ENCODE results near the gene MMP20. TPM values are rescaled to one million over a fixed set of nuclear protein-coding genes. Genes with fewer than 3 reads are reported as not detected.
A peak's percentile ranks its signal among the peaks of the same experiment; 100 is the strongest.

MMP20 gene
- total and polyA plus RNA-seq, 2 of the 13 experiments (the other 11 are each of a cell fraction or from before 2014, with no cell fraction given): 0.05 TPM; not detected in 1

DNA sequence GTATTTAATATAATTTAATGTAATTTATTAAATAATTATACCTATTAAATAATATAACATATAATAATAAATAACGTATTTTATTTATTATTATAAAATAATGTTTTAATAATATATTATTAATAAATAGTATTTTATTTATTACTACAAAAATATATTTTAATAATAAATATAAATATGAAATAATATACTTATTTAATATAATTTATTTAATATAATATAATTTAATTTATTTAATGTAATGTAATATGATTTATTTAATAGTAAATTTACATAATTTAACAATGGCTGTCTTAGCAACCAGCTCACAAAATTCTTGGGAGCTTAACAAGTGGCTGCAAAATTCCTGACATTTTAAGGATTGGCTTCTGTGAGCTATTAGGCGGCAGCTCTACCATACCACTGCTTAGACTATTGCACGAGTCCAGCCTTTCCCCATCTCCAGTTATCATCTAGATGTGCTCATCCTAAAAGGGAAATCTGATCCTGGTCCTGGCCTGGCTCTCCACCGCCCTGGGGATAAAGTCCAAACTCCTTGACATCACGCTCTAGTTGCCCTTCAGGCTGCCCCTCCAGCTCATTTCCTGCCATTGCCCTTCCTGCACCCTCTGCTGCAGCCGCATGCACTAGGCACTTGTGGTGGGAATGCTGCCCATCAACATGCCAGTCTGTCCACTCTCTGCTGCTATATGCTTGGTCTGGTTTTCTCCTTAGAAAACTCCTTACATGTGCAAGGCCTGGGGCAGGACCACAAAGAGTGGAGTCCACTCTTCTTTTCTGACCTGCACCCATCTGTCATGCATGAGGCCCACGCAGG lies 9.8 kb downstream of the MMP20 start (continued):
- TF ChIP-seq, protein P1, sequence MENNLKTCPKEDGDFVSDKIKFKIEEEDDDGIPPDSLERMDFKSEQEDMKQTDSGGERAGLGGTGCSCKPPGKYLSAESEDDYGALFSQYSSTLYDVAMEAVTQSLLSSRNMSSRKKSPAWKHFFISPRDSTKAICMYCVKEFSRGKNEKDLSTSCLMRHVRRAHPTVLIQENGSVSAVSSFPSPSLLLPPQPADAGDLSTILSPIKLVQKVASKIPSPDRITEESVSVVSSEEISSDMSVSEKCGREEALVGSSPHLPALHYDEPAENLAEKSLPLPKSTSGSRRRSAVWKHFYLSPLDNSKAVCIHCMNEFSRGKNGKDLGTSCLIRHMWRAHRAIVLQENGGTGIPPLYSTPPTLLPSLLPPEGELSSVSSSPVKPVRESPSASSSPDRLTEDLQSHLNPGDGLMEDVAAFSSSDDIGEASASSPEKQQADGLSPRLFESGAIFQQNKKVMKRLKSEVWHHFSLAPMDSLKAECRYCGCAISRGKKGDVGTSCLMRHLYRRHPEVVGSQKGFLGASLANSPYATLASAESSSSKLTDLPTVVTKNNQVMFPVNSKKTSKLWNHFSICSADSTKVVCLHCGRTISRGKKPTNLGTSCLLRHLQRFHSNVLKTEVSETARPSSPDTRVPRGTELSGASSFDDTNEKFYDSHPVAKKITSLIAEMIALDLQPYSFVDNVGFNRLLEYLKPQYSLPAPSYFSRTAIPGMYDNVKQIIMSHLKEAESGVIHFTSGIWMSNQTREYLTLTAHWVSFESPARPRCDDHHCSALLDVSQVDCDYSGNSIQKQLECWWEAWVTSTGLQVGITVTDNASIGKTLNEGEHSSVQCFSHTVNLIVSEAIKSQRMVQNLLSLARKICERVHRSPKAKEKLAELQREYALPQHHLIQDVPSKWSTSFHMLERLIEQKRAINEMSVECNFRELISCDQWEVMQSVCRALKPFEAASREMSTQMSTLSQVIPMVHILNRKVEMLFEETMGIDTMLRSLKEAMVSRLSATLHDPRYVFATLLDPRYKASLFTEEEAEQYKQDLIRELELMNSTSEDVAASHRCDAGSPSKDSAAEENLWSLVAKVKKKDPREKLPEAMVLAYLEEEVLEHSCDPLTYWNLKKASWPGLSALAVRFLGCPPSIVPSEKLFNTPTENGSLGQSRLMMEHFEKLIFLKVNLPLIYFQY (CRISPR knock-in tag; IDR thresholded peaks at IDR 0.05; ENCODE audit: borderline replicate concordance): no peak
- TF ChIP-seq SMYD3 (CRISPR knock-in tag; IDR thresholded peaks at IDR 0.05) (no peak), KAT7 (CRISPR knock-in tag; IDR thresholded peaks at IDR 0.05; ENCODE audit: borderline replicate concordance) (no peak), KDM4B (CRISPR knock-in tag; IDR thresholded peaks at IDR 0.05) (no peak), SALL2 (CRISPR knock-in tag; IDR thresholded peaks at IDR 0.05) (no peak), IRF2 (CRISPR knock-in tag; IDR thresholded peaks at IDR 0.05) (0 out of 2 replicates have a peak, but pooled peaks have one; percentile 21), ZEB1 (IDR thresholded peaks at IDR 0.05; ENCODE audit: insufficient replicate concordance, low read depth) (no peak)
- TF ChIP-seq, protein P2, sequence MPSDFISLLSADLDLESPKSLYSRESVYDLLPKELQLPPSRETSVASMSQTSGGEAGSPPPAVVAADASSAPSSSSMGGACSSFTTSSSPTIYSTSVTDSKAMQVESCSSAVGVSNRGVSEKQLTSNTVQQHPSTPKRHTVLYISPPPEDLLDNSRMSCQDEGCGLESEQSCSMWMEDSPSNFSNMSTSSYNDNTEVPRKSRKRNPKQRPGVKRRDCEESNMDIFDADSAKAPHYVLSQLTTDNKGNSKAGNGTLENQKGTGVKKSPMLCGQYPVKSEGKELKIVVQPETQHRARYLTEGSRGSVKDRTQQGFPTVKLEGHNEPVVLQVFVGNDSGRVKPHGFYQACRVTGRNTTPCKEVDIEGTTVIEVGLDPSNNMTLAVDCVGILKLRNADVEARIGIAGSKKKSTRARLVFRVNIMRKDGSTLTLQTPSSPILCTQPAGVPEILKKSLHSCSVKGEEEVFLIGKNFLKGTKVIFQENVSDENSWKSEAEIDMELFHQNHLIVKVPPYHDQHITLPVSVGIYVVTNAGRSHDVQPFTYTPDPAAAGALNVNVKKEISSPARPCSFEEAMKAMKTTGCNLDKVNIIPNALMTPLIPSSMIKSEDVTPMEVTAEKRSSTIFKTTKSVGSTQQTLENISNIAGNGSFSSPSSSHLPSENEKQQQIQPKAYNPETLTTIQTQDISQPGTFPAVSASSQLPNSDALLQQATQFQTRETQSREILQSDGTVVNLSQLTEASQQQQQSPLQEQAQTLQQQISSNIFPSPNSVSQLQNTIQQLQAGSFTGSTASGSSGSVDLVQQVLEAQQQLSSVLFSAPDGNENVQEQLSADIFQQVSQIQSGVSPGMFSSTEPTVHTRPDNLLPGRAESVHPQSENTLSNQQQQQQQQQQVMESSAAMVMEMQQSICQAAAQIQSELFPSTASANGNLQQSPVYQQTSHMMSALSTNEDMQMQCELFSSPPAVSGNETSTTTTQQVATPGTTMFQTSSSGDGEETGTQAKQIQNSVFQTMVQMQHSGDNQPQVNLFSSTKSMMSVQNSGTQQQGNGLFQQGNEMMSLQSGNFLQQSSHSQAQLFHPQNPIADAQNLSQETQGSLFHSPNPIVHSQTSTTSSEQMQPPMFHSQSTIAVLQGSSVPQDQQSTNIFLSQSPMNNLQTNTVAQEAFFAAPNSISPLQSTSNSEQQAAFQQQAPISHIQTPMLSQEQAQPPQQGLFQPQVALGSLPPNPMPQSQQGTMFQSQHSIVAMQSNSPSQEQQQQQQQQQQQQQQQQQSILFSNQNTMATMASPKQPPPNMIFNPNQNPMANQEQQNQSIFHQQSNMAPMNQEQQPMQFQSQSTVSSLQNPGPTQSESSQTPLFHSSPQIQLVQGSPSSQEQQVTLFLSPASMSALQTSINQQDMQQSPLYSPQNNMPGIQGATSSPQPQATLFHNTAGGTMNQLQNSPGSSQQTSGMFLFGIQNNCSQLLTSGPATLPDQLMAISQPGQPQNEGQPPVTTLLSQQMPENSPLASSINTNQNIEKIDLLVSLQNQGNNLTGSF (CRISPR knock-in tag; IDR thresholded peaks at IDR 0.05): no peak
- TF ChIP-seq, protein P3, sequence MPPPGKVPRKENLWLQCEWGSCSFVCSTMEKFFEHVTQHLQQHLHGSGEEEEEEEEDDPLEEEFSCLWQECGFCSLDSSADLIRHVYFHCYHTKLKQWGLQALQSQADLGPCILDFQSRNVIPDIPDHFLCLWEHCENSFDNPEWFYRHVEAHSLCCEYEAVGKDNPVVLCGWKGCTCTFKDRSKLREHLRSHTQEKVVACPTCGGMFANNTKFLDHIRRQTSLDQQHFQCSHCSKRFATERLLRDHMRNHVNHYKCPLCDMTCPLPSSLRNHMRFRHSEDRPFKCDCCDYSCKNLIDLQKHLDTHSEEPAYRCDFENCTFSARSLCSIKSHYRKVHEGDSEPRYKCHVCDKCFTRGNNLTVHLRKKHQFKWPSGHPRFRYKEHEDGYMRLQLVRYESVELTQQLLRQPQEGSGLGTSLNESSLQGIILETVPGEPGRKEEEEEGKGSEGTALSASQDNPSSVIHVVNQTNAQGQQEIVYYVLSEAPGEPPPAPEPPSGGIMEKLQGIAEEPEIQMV (CRISPR knock-in tag; IDR thresholded peaks at IDR 0.05; ENCODE audit: low read depth): no peak
- TF ChIP-seq, protein P4, sequence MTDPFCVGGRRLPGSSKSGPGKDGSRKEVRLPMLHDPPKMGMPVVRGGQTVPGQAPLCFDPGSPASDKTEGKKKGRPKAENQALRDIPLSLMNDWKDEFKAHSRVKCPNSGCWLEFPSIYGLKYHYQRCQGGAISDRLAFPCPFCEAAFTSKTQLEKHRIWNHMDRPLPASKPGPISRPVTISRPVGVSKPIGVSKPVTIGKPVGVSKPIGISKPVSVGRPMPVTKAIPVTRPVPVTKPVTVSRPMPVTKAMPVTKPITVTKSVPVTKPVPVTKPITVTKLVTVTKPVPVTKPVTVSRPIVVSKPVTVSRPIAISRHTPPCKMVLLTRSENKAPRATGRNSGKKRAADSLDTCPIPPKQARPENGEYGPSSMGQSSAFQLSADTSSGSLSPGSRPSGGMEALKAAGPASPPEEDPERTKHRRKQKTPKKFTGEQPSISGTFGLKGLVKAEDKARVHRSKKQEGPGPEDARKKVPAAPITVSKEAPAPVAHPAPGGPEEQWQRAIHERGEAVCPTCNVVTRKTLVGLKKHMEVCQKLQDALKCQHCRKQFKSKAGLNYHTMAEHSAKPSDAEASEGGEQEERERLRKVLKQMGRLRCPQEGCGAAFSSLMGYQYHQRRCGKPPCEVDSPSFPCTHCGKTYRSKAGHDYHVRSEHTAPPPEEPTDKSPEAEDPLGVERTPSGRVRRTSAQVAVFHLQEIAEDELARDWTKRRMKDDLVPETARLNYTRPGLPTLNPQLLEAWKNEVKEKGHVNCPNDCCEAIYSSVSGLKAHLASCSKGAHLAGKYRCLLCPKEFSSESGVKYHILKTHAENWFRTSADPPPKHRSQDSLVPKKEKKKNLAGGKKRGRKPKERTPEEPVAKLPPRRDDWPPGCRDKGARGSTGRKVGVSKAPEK (CRISPR knock-in tag; IDR thresholded peaks at IDR 0.05; ENCODE audit: borderline replicate concordance): no peak
- TF ChIP-seq, protein P5, sequence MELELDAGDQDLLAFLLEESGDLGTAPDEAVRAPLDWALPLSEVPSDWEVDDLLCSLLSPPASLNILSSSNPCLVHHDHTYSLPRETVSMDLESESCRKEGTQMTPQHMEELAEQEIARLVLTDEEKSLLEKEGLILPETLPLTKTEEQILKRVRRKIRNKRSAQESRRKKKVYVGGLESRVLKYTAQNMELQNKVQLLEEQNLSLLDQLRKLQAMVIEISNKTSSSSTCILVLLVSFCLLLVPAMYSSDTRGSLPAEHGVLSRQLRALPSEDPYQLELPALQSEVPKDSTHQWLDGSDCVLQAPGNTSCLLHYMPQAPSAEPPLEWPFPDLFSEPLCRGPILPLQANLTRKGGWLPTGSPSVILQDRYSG (CRISPR knock-in tag; IDR thresholded peaks at IDR 0.05): no peak
- TF ChIP-seq, protein P6, sequence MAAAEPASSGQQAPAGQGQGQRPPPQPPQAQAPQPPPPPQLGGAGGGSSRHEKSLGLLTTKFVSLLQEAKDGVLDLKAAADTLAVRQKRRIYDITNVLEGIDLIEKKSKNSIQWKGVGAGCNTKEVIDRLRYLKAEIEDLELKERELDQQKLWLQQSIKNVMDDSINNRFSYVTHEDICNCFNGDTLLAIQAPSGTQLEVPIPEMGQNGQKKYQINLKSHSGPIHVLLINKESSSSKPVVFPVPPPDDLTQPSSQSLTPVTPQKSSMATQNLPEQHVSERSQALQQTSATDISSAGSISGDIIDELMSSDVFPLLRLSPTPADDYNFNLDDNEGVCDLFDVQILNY (CRISPR knock-in tag; conservative IDR thresholded peaks at IDR 0.05): no peak

Measured in HepG2 (cell line).